Left ventricle myocardium inferior (tissue), 1 donor: ENCODE measurements around the gene ST14. TPM values are rescaled to one million over a fixed set of nuclear protein-coding genes. Genes with fewer than 3 reads are reported as not detected.
"Not testable (repeated sequence)": the region's sequence is repeated elsewhere in the genome, so short reads cannot be mapped to it uniquely, and the experiment has no call there.

Experiments used
- DNase-seq: peaks from one replicate; pipeline ENCODE4 v3.0.0-alpha.2; 2020
- H3K27ac ChIP-seq: fragments of 200-600 bp; replicated peaks from 2 replicates; pipeline ENCODE4 v1.8.0; 2021
- H3K27me3 ChIP-seq: fragments of 200-600 bp; 2 replicates; pipeline ENCODE4 v1.8.0; 2021; ENCODE audit warnings: low read depth
- H3K36me3 ChIP-seq: fragments of 200-600 bp; 2 replicates; pipeline ENCODE4 v1.8.0; 2021
- H3K4me1 ChIP-seq: fragments of 200-600 bp; 2 replicates; pipeline ENCODE4 v1.8.0; 2021
- H3K4me3 ChIP-seq: fragments of 200-600 bp; 2 replicates; pipeline ENCODE4 v1.8.0; 2021; ENCODE audit warnings: mild to moderate bottlenecking, moderate library complexity
- H3K9me3 ChIP-seq: fragments of 200-600 bp; replicated peaks from 2 replicates; pipeline ENCODE4 v1.8.0; 2021
- intact Hi-C: fragments of 100-400 bp; cut with micrococcal nuclease; formaldehyde crosslinking; loops from one replicate; pipeline ENCODE4 v1.11.0; 2022
- total RNA-seq: library from RNA; stranded (reverse); fragmentation: NEBNext Ultra II Directional; extraction: Animal tissue kit (Norgen Biotek cat#: 25700); gene quantifications from one replicate; pipeline ENCODE4 v1.2.1, GENCODE V29; 2021
- TF ChIP-seq, protein P1 (sequence below): fragments of 200-600 bp; IDR thresholded peaks from 2 replicates; pipeline ENCODE4 v1.8.0; 2021; ENCODE audit warnings: antibody characterized with exemption, mild to moderate bottlenecking, borderline replicate concordance
- donor health status: DM: no; HTN: yes; CAD: no; lungs with severe emphysema.

The ST14 gene
- total RNA-seq, 1 donor from 2014 or later = 1.0 TPM

GRCh38 chr11:130191896-130192295 is 32.3 kb downstream of the ST14 start:
- TF ChIP-seq, protein P1, sequence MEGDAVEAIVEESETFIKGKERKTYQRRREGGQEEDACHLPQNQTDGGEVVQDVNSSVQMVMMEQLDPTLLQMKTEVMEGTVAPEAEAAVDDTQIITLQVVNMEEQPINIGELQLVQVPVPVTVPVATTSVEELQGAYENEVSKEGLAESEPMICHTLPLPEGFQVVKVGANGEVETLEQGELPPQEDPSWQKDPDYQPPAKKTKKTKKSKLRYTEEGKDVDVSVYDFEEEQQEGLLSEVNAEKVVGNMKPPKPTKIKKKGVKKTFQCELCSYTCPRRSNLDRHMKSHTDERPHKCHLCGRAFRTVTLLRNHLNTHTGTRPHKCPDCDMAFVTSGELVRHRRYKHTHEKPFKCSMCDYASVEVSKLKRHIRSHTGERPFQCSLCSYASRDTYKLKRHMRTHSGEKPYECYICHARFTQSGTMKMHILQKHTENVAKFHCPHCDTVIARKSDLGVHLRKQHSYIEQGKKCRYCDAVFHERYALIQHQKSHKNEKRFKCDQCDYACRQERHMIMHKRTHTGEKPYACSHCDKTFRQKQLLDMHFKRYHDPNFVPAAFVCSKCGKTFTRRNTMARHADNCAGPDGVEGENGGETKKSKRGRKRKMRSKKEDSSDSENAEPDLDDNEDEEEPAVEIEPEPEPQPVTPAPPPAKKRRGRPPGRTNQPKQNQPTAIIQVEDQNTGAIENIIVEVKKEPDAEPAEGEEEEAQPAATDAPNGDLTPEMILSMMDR = no peak
- DNase-seq = no peak
- no peaks in the 10 kb centered on the region for H3K36me3 ChIP-seq
- no peak overlapping the region for H3K27ac ChIP-seq
- no peaks in the 10 kb centered on the region for H3K9me3 ChIP-seq
- H3K4me3 ChIP-seq = no peak overlapping the region
- intact Hi-C loops = no loop called here
- peaks cover 6% of the 10 kb centered on the region for H3K4me1 ChIP-seq
- H3K27me3 ChIP-seq = no peaks in the 10 kb centered on the region

- TF ChIP-seq, protein P1 = no peak
- Histone ChIP-seq H3K27me3 (no peaks in the 10 kb centered on the region), H3K36me3 (no peaks in the 10 kb centered on the region), H3K27ac (no peak overlapping the region), H3K9me3 (no peaks in the 10 kb centered on the region), H3K4me1 (peaks cover 6% of the 10 kb centered on the region), H3K4me3 (no peak overlapping the region)
- no peak for DNase-seq
- intact Hi-C loops = no loop called here
Measured at GRCh38 chr11:130192845-130193267, 33.3 kb downstream of the ST14 start.

GRCh38 chr11:130193551-130193950 is 34.0 kb downstream of the ST14 start:
- intact Hi-C loops, H3K4me3 ChIP-seq, H3K27ac ChIP-seq, H3K27me3 ChIP-seq, DNase-seq, H3K9me3 ChIP-seq, H3K4me1 ChIP-seq, H3K36me3 ChIP-seq: not testable (repeated sequence)

DNA sequence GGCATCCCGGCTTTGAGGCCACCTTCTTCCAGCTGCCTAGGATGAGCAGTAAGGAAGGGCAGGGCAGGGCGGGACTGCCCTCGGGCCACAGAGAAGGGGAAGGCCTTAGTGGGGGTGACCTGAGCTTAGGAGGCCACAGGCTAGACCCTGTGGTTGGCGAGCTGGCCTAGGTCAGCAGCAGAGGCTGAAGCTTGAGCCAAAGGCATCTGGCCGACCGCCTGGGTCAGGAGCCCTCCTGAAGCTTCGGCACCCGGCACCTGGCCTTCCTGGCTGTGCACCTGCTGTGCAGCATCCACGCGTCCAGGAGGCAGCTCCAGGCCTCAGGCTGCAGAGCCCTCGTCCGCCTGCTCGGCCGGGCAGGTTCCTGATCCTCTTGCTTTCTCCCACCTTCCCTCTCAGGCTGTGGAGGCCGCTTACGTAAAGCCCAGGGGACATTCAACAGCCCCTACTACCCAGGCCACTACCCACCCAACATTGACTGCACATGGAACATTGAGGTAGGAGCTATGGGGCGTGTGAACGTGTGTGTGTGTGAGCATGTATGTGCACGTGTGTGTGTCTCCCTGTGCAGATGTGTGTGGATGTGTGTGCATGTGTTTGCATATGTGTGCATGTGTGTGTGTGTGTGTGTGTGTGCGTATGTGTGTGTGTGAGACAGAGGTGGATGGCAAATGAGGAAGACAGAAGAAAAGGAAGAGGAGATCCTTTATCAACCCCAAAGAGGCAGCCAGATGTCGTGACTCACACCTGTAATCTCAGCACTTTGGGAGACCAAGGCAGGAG is 34.9 kb downstream of the ST14 start:
- no peaks in the 10 kb centered on the region for H3K9me3 ChIP-seq
- peaks cover 6% of the 10 kb centered on the region for H3K4me1 ChIP-seq
- intact Hi-C loops = no loop called here
- no peak for DNase-seq
- no peaks in the 10 kb centered on the region for H3K36me3 ChIP-seq
- H3K4me3 ChIP-seq = no peak overlapping the region
- TF ChIP-seq, protein P1 = no peak
- H3K27ac ChIP-seq = no peak overlapping the region
- H3K27me3 ChIP-seq = no peaks in the 10 kb centered on the region

DNA sequence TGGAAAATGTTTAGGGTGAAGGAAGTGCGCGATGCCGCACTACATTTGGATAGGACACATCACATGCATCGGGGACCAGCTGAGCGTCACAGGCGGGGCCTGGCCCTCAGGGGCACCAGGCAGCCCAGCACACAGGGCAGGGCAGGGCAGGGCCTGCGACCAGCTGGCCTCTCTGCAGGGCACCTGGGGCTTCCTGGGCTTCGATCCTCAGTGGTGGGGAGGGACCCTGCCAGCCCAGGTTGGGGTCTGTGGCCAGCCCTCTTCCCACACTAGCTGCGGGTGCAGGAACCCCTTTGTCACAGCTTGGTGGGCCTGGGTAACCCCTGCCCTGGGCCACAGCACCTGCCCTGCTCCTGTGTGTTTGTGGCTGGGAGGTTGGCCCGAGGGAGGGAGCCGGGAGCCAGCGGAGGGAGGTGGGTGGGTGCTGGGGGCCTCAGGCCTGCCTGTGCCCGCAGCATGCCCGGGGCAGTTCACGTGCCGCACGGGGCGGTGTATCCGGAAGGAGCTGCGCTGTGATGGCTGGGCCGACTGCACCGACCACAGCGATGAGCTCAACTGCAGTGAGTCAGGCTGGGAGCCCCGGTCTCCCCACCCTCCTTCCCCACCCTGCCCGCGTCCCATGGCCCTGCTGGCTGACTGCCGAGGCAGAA is 37.9 kb downstream of the ST14 start:
- H3K9me3 ChIP-seq = no peaks in the 10 kb centered on the region
- TF ChIP-seq, protein P1 = no peak
- H3K27ac ChIP-seq = no peak overlapping the region
- H3K36me3 ChIP-seq = no peaks in the 10 kb centered on the region
- intact Hi-C loops = no loop called here
- DNase-seq = no peak
- no peak overlapping the region for H3K4me3 ChIP-seq
- peaks cover 6% of the 10 kb centered on the region for H3K4me1 ChIP-seq
- H3K27me3 ChIP-seq = no peaks in the 10 kb centered on the region

GRCh38 chr11:130198292-130198691 is 38.7 kb downstream of the ST14 start:
- H3K36me3 ChIP-seq = no peaks in the 10 kb centered on the region
- TF ChIP-seq, protein P1 = no peak
- no peak overlapping the region for H3K4me3 ChIP-seq
- no peaks in the 10 kb centered on the region for H3K4me1 ChIP-seq
- H3K27ac ChIP-seq = no peak overlapping the region
- DNase-seq = no peak
- intact Hi-C loops = no loop called here
- H3K27me3 ChIP-seq = no peaks in the 10 kb centered on the region
- no peaks in the 10 kb centered on the region for H3K9me3 ChIP-seq
